HG02610 (cell line): ENCODE results near the gene KLC4.
"Not testable (repeated sequence)": the region's sequence is repeated elsewhere in the genome, so short reads cannot be mapped to it uniquely, and the experiment has no call there.

Source experiments
- ATAC-seq: cut with Tn5 transposase; IDR thresholded peaks from one replicate; pipeline ENCODE4 v1.9.1; 2021; ENCODE audit warnings: mild to moderate bottlenecking, moderate library complexity; ENCODE audit not compliant: unreplicated experiment

The KLC4 gene

DNA sequence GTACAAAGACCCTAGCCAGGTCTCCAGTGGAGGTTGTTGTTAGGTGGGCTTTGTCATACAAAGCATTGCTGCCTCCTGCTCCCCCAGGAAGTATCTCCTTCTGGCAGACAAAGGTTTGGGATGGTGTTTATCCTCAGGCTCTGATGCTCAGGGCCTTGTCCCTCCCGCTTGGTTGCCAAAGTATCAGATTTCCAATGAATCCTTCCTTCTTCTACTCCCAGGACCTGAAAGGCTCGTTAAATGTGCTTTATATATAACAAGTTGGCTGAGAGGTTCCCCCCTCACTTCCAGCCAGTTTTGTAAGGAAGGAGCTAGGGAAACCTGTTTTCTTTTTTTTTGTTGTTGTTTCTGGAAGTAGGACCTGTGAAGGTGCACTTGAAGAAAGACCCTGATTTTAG, 31.1 kb downstream of the KLC4 start:
- ATAC-seq = no peak

DNA sequence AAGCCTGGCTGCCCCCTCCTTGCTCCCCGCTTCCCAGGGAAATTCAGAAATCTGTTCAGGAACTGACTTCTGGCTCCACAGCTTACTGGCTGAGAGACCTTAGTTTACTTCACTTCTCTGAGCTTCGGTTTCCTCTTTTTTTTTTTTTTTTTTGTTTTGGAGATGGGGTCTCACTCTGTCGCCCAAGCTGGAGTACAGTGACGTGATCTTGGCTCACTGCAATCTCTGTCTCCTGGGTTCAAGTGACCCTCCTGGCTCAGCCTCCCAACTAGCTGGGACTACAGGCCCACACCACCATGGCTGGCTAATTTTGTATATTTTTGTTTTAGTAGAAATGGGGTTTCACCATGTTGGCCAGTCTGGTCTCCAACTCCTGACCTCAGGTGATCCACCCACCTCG, 31.6 kb downstream of the KLC4 start:
- ATAC-seq = no peak

- ATAC-seq = no peak
Observed at GRCh38 chr6:43091436-43091991, 32.1 kb downstream of the KLC4 start.

- no peak for ATAC-seq
Observed at GRCh38 chr6:43092635-43093034, 33.2 kb downstream of the KLC4 start.

- ATAC-seq = no peak
Observed at GRCh38 chr6:43093436-43094289, 34.2 kb downstream of the KLC4 start.

- peak; percentile 72 for ATAC-seq
Observed at GRCh38 chr6:43095939-43096338, 36.5 kb downstream of the KLC4 start.

GRCh38 chr6:43096451-43097097, 37.1 kb downstream of the KLC4 start:
- ATAC-seq = no peak

DNA sequence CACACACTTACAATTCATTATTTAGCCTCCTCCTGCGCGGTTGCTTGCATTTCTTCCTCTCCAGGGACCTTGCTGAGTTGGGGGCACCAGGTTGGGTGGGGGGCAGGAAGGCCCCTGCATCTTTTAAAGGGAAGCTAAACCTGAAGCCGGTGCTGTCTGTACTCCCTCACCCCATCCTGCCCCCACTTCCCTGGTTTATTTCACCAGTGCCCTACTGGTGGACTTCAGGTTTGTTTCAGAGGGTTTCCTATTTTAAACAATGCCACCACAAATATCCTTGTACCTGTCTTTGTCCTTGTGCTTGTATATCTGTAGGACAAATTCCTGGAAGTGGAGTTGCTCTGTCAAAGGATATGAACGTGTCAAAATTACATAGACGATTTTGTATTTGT, 37.7 kb downstream of the KLC4 start:
- ATAC-seq = no peak

DNA sequence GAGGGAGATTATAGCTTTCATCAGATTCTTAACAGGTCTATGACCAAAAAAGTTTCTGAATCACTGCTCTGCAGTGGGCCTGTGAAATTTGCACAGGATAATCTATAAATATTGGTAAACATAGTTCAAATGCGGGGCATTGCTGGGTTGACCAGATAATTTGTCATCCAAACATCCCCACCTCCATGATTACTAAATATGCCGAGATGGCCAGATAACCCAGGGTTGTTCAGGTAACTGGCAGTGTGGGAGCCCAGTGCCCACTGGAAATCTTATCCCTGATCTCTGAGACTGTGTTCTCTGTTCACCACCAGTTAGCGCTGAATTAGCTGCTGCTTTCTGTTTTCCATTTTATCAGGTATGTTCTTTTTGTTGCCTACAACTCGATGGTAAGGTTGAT, 38.1 kb downstream of the KLC4 start:
- no peak for ATAC-seq

GRCh38 chr6:43101497-43101896, 42.1 kb downstream of the KLC4 start:
- no peak for ATAC-seq

DNA sequence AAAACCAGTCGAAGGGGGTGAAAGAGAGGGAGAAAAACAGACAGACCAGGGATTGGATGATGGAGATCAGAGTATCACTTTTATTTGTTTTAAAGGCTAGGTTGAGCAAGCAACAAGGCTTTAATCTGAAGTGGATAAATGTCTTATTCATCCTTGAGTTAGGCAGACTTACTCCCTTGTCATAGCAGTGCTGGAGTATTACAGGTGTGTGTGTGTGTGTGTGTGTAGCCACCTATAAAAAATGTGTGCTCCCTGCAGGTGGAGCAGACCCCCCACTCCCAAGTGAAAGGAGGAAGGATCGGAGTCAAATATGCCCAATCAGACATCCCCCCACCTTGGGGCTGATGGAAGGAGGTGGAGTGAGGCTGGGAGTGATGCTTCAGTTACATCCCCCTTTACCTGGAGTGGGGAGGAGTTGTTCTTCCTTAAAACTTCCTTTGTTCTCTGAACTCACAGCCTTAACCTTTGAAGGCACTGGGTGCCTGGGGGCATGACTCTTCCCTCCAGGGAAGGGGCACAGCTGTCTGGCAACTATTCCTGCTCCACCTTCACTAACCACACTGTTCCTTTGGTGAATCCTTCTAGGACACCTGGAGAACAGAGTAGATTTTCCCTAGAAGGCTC, 43.9 kb downstream of the KLC4 start:
- ATAC-seq = no peak

DNA sequence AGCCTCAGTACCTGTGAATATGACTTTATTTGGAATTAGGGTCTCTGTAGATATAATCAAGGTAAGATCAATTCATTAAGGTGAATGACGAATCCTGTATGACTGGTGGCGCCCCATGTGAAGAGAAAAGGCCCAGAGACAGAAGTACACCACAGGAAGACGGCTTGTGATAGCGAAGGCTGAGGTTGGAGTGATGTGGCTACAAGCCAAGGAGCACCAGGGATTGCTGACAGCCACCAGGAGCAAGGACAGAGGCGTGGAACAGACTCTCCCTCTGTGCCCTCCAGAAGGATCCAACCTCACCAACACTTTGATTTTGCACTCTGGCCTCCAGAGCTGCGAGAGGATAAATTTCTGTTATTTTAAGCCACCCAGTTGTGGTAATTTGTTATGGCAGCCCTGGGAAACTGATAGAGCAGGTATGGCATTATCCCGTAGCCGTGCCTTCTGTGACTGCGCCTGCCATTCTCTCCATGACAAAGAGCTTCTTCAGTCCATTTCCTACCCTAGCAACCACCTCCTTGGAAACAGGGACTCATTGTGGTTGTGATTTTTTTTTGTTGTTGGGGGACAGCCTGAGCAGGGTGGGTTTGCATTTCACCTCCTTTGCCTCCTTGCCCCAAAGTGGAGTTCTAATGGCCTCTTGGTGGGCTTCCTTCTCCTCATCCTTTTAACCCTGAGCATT, 46.2 kb downstream of the KLC4 start:
- no peak for ATAC-seq

GRCh38 chr6:43107344-43108062, 48.1 kb downstream of the KLC4 start:
- no peak for ATAC-seq

- ATAC-seq = no peak
Observed at GRCh38 chr6:43113431-43114260, 54.2 kb downstream of the KLC4 start.

GRCh38 chr6:43115365-43115764, 55.9 kb downstream of the KLC4 start:
- ATAC-seq = no peak

- not testable (repeated sequence) for ATAC-seq
Observed at GRCh38 chr6:43117466-43117865, 58.0 kb downstream of the KLC4 start.

DNA sequence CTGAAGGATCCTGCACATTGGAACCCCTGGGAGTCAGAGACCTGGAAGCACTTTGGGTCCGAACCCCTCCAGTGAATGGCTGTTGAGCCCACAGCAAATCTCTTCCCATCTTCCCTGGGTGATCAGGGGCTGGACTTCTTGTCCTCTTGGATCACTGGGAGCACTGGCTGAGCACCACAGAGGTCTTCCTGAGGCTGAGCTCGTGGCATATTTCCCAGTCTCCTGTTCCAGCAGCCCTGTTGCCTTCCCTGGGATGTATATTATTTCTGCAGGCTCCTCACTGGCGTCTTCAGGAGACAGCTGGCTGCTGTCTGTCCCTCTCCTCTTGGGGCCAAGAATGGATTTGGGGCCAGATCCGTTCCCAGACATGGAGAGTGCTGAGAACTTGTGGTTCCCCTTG, 60.1 kb downstream of the KLC4 start:
- no peak for ATAC-seq

GRCh38 chr6:43120101-43120763, 60.8 kb downstream of the KLC4 start:
- no peak for ATAC-seq
